Choroid plexus epithelial cell (primary cell): Measurements from ENCODE around the gene SNX25.

Experiments
- DNase-seq: peaks from one replicate; pipeline ENCODE4 v3.0.0-alpha.2; 2010; ENCODE audit warnings: low read depth
- H3K4me3 ChIP-seq: 2 replicates; pipeline ENCODE4 v1.5.1; 2011; ENCODE audit warnings: low read depth, mild to moderate bottlenecking, control low read depth, low read length, moderate library complexity
- TF ChIP-seq, protein P1 (sequence below): conservative IDR thresholded peaks from 2 replicates; pipeline ENCODE4 v1.5.1; 2011; ENCODE audit warnings: low read depth, mild to moderate bottlenecking, control low read depth, inconsistent platforms, low read length, moderate library complexity

Gene SNX25

DNA sequence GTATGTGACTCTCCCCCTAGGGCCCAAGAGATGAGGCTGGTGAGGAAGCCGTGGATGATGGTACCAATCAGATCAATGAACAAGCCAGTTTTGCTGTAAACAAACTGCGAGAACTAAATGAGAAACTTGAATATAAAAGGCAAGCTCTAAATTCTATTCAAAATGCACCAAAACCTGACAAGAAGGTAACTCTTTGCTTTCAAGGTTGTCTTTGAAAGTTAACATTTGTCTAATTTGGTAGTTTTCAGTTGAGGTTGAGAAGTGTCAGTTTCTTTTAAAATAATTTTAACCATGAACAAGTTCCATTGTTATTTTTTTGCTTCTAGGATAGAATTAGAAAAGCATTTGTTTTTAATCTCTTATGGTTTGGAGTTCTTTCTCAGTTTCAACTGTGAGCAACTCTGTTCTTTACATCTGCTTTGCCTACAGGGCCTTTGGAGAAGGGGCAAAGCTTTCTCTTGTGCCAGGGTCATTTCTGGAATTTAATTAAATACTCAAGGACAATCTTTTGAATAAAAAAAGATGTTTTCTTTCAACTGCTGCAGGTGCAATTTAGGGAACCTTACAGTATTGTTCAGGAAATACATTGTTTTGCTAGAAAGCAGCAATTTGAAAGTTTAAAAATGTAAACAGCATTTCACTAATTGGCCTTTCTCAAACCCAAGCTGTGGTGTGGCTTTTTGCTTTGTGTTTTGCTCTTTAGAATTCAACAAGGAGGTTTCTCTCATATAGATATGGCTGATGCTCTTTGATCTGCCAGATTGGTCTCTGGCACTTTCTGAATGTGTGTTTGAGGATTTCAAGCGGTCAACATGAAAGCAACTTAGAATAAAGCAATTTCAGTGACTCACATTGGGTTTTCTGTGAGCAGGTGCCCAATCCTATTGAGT lies 123.4 kb downstream of the SNX25 start:
- no peak overlapping the region for H3K4me3 ChIP-seq
- TF ChIP-seq, protein P1, sequence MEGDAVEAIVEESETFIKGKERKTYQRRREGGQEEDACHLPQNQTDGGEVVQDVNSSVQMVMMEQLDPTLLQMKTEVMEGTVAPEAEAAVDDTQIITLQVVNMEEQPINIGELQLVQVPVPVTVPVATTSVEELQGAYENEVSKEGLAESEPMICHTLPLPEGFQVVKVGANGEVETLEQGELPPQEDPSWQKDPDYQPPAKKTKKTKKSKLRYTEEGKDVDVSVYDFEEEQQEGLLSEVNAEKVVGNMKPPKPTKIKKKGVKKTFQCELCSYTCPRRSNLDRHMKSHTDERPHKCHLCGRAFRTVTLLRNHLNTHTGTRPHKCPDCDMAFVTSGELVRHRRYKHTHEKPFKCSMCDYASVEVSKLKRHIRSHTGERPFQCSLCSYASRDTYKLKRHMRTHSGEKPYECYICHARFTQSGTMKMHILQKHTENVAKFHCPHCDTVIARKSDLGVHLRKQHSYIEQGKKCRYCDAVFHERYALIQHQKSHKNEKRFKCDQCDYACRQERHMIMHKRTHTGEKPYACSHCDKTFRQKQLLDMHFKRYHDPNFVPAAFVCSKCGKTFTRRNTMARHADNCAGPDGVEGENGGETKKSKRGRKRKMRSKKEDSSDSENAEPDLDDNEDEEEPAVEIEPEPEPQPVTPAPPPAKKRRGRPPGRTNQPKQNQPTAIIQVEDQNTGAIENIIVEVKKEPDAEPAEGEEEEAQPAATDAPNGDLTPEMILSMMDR, result no peak
- no peak for DNase-seq

DNA sequence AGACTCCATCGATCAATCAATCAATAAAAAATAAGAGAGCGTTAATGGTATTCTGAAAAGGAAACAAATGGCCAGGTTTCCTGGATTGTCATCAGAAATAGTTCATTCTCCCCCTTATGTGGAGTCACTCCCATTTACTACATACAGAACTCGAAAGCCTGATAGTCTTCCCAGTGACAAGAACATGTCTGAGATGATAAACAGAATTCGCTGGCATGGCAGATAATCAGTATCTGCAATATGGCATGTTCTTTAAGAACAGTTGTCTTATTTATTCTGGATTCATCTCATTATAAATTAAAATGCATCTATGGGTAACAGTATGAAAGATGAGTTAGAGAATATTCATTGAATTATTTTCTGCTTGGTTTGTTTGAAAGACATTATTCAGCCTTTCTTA lies 124.9 kb downstream of the SNX25 start:
- DNase-seq, result no peak
- H3K4me3 ChIP-seq, result no peak overlapping the region

DNA sequence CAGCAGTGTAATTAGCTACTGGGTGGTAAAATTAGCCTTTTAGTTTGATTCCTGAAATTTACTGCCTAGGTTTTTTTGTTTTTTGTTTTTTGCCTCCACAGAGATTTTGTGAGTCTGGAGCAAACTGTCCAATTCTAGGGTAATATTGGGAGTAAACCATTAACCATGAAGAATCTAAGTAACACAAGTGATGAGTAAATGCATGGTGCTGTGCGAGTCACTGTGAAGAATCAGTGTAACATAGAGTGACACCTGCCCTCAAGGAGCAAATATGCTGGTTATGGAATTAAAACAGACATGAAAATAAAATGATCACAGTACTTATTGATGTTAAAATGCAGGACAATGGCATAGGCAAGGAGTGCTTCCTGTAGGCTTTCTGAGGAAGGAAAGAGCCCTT lies 126.2 kb downstream of the SNX25 start:
- H3K4me3 ChIP-seq, result no peak overlapping the region

More for the DNA sequence above, 124.9 kb downstream of the SNX25 start:
- TF ChIP-seq, protein P1, result no peak

GRCh38 chr4:185339941-185340340 lies 130.5 kb downstream of the SNX25 start:
- TF ChIP-seq, protein P1, result no peak
- H3K4me3 ChIP-seq, result no peak overlapping the region
- DNase-seq, result no peak

More for the DNA sequence above, 126.2 kb downstream of the SNX25 start:
- TF ChIP-seq, protein P1, result no peak
- DNase-seq, result no peak

DNA sequence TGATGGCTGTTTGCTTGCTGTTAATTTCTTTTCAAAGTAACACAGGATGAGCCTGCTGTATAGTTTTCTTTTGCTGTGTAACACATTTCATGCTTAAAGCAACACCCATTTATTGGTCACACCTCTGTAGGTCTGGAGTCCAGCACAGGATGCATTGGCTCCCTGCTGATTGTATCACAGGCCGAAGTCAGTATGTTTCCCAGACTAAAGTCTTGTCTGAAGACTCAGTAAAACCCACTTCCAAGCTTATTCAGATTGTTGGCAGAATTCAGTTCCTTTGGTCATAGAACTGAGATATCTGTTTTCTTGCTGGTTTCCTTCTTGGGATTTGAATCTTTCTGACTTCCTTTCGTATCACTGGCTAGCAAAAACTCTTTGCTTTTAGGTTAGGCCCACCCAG lies 132.0 kb downstream of the SNX25 start:
- no peak overlapping the region for H3K4me3 ChIP-seq
- TF ChIP-seq, protein P1, result no peak
- DNase-seq, result peak; percentile 40

DNA sequence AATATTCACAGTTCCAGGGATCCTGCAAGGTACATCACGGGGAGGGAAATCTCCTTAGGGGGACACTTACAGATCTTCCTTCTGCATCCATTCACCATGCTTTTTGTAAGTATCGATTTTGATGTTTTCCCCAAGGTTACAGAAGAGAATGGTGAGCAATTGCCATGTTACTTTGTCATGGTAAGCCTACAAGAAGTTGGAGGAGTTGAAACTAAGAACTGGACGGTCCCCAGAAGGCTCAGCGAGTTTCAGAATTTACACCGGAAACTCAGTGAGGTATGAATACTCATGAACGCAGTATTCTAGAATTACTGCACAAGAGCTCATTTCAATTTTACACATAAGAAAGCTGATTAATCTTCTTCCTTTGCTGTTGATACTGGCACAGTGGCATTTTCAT lies 132.4 kb downstream of the SNX25 start:
- TF ChIP-seq, protein P1, result no peak
- H3K4me3 ChIP-seq, result no peak overlapping the region
- DNase-seq, result no peak
